Skin of body (tissue), 2 donors: ENCODE data around the gene PAXIP1. TPM values are rescaled to one million over a fixed set of nuclear protein-coding genes. Genes with fewer than 3 reads are reported as not detected.
"Not testable (repeated sequence)": the region's sequence is repeated elsewhere in the genome, so short reads cannot be mapped to it uniquely, and the experiment has no call there.

ENCODE experiments used
- DNase-seq: peaks from one replicate; lab custom pipeline; 2025; lab: John Stamatoyannopoulos, UW
- total RNA-seq: library from RNA; depleted of rRNA; stranded (reverse); fragments of >200 nt; gene quantifications from one replicate; pipeline ENCODE4 v1.2.3, GENCODE V29; 2014

PAXIP1 gene, protein sequence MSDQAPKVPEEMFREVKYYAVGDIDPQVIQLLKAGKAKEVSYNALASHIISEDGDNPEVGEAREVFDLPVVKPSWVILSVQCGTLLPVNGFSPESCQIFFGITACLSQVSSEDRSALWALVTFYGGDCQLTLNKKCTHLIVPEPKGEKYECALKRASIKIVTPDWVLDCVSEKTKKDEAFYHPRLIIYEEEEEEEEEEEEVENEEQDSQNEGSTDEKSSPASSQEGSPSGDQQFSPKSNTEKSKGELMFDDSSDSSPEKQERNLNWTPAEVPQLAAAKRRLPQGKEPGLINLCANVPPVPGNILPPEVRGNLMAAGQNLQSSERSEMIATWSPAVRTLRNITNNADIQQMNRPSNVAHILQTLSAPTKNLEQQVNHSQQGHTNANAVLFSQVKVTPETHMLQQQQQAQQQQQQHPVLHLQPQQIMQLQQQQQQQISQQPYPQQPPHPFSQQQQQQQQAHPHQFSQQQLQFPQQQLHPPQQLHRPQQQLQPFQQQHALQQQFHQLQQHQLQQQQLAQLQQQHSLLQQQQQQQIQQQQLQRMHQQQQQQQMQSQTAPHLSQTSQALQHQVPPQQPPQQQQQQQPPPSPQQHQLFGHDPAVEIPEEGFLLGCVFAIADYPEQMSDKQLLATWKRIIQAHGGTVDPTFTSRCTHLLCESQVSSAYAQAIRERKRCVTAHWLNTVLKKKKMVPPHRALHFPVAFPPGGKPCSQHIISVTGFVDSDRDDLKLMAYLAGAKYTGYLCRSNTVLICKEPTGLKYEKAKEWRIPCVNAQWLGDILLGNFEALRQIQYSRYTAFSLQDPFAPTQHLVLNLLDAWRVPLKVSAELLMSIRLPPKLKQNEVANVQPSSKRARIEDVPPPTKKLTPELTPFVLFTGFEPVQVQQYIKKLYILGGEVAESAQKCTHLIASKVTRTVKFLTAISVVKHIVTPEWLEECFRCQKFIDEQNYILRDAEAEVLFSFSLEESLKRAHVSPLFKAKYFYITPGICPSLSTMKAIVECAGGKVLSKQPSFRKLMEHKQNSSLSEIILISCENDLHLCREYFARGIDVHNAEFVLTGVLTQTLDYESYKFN
- 10.5 TPM for total RNA-seq

DNA sequence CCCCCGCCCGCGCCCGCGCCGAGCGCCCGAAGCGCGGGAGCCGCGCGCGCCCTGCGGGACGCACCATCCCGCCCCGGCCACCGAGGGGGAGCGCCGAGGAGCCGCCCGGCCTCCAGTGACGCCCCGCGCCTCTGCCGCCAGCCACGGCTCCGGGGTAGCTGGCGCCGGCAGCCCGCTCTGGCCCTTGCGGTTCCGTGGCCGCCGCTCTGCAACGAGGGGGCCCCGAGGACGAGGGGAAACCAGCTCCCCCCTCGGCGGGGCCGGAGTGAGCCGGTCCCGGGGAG, at the start of gene PAXIP1:
Gene PAXIP1, minus strand, starts transcription at position 33 of the 284 bp plus-strand sequence. CDS start 195 bp downstream, outside the sequence.
- DNase-seq, result peak; percentile 77

- DNase-seq, result no peak
These were observed 48.4 kb upstream of the PAXIP1 start for GRCh38 chr7:155051355-155051754.

DNA sequence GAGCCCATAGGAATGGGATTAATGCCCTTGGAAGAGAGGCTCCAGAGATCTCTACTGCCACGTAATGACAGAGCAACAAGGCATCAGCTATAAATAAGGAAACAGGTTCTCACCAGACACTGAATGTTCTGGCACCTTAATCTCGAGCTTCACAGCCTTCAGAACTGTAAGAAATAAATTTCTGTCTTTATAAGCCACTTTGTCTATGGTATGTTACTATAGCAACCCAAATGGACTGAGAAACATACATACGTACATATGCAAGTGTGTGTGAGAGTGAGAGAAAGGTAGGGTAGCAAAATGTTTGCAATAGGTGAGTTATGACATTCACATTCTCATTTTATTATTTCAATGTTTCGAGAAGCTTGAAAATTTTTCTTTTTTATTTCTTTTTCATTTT, 45.1 kb upstream of the PAXIP1 start:
- no peak for DNase-seq

GRCh38 chr7:155043756-155044155, 40.8 kb upstream of the PAXIP1 start:
- DNase-seq, result no peak

DNA sequence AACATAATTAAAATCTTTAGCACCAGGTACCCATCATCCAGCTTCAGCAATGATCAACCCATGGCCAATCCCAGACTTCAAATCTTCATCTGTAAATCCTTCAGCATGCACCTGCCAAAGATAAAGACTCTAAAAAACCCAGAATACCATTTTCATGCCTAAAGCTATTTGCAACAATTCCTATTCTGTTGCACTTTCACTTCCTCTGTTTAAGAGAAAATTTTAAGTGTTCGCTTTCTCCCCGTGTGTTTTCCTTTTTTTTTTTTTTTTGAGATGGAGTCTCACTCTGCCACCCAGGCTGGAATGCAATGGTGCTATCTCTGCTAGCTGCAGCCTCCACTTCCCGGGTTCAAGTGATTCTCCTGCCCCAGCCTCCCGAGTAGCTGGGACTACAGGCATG, 35.4 kb upstream of the PAXIP1 start:
- DNase-seq, result no peak

DNA sequence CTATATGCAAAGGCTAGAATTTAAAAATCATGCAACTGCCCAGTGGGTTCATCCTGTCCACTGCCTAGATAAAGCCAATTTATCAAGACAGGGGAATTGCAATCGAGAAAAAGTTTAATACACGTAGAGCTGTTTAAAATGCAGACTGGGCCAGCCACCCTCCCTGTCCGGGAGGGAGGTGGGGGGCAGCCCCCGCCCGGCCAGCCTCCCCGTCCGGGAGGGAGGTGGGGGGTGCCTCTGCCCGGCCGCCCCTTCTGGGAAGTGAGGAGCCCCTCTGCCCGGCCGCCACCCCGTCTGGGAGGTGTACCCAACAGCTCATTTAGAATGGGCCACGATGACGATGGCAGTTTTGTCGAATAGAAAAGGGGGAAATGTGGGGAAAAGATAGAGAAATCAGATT, 31.6 kb upstream of the PAXIP1 start:
- not testable (repeated sequence) for DNase-seq

- no peak for DNase-seq
These were observed 30.1 kb upstream of the PAXIP1 start for GRCh38 chr7:155032978-155033377.

DNA sequence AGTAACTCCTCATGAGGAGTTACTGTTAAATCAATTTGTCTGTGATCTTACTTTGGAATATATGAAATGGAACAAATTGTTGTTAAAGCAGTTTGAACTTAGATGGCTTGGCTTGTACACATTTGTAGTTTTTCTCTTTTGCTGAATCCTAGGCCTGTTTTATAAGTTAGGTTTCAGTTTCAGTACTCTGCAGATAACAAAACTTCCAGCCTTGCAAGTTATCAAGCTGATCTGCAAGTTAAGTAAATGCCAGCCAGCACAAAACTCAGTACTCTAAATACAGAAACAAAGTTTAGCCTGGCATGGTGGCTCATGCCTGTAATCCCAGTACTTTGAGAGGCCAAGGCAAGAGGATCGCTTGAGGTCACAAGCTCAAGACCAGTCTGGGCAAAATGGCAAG, 25.0 kb upstream of the PAXIP1 start:
- no peak for DNase-seq

GRCh38 chr7:155021699-155022145, 18.8 kb upstream of the PAXIP1 start:
- DNase-seq, result no peak

DNA sequence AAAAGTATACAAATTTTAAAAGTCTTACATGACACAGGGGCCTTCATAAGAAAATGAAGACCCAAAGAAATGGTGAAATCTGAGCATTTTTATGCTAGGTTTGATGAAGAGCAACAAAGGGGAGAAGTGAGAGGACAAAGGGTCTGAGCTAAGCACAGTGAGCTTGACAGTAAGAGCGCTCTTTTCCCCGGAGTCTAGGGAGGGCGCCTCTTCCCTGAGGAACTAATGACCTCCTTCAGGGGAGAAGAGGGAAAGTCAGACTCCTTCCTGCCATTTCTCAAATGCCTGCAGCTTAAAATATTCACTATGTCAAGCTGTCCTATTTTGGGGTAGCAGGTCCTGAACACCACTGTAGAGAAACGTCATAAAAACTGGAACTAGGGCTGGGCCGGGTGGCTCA, 18.1 kb upstream of the PAXIP1 start:
- DNase-seq, result no peak

DNA sequence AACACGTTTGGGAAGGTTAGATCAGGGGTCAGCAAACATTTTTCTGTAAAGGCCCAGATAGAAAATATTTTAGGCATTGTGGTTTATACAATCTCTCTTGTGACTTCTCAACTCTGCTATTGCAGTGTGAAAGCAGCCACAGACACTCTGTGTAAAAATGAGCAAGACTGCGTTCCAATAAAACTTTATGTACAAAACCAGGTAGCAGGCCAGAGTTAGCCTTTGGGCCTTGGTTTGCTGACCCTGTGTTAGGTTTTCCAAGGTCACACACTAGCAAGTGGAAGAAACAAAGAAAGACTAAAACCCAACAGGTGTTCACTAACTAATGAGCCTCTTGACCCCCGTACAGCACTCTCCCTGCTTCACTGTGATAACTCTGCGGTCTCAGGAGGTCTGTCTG, 14.9 kb upstream of the PAXIP1 start:
- no peak for DNase-seq

GRCh38 chr7:155011086-155011485, 8.2 kb upstream of the PAXIP1 start:
- DNase-seq, result no peak

- no peak for DNase-seq
These were observed 6.7 kb upstream of the PAXIP1 start for GRCh38 chr7:155009570-155010157.

DNA sequence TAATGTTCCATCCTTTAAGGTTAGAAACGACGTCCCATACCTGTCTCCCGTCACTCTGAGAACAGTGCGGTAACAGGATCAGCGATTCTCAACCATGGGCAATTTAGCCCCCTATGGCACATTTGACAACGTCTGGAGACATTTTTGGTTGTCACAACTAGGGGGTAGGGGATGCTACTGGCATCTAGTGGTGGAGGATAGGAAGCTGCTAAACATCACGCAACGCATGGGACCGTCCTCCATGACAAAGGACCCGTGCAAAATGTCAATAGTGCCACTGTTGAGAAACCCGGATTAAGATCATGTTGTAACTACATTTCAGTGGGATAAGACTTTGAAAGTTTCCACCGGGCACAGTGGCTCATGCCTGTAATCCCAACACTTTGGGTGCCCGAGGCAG, 5.0 kb upstream of the PAXIP1 start:
- DNase-seq, result no peak

GRCh38 chr7:155003376-155004214, 671 bp upstream of the PAXIP1 start:
- DNase-seq, result peak; percentile 88

- DNase-seq, result no peak
These were observed 373 bp downstream of the PAXIP1 start for GRCh38 chr7:155002411-155003091.

DNA sequence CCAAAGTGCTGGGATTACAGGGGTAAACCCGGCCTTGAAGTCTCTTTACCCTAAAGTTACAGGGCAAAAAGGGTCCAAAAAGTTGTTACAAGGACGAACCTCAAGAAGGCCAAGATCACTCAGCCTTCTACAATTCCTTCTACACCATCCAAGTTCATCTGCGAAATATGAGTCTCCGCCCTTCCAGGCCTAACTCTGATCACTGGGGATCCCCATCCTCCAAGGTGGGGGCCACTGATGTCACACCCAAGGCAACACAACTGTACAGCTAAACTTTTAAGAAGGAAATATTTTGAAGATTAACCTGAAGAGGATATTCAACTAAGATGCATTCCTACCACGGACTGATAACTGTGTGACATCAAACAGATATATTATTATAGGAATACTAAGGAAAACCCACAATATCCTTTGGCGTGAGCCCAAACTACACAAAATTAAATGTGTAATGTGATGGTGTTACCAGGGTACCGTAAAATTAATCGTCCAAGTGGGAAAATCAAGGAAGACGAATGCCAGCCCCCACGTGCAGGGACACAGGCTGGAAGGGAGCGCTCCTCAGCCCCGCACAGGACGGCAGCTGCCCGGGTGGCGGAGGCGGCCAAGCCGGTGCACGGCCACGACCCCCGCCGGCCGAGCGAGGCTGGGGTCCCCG, 1.0 kb downstream of the PAXIP1 start:
- DNase-seq, result no peak

DNA sequence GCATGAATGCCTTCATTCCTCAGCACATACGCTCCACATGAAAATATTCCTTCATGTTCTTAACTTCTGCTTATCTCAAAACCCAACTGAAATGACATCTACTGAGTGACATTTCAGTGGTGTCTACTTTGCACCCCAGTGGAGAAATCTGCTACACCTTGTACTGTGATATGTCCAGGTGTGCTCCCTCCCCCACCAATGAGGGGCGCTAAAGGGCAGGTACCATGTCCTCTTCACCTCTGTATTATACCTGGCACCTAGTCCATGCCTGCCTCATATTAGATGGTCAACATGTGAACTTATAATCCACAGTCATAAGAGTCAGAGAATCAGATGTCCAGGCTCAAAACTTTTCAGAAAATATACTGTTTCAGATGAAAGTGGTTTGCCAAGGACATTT, 2.1 kb downstream of the PAXIP1 start:
- no peak for DNase-seq

DNA sequence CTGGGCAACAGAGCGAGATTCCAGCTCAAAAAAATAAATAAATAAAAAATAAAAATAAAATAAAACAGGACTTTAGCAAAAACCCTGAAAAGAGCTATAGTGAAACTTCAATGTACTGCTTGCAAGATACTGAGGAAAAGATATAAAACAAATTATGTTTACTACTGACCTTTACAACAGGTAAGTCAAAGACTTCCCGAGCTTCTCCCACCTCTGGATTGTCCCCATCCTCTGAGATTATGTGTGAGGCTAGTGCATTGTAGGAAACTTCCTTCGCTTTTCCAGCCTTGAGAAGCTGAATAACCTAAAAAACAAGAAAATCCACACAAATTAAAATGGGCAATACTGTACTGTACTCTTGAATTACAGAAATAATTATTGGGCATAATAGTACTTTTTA, 4.4 kb downstream of the PAXIP1 start:
- DNase-seq, result no peak

DNA sequence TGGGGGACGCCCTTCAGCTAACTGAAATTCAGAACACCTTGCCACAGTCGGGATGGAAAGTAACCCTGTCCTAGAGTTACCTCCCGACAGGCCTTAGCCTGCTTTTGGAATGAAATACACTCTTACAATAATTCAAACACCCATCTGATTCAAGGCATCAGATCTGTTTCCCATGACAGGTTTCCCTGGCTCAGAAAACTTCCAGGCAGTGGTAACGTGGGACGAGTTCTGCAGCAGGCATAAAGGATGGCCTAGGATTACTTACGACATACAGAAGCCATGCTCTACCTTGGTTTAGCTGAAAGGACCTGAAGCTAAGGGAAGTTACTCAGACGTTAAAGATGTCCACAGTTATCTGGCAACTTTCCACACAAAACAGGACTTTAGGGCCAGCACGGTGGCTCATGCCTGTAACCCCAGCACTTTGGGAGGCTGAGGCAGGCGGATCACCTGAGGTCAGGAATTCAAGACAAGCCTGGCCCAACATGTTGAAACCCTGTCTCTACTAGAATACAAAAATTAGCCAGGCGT, 5.0 kb downstream of the PAXIP1 start:
- DNase-seq, result no peak
